Retinal pigment epithelial cell (primary cell): ENCODE results near the gene SPATA7.
A peak's percentile ranks its signal among the peaks of the same experiment; 100 is the strongest.

ENCODE experiments used
- DNase-seq: peaks from one replicate; pipeline ENCODE4 v3.0.0-alpha.2; 2010; ENCODE audit warnings: low read depth
- H3K4me3 ChIP-seq: 2 replicates; pipeline ENCODE4 v1.5.1; 2011; ENCODE audit warnings: mild to moderate bottlenecking, low read length, control low read depth, moderate library complexity
- CTCF ChIP-seq: conservative IDR thresholded peaks from 2 replicates; pipeline ENCODE4 v1.5.1; 2011; ENCODE audit warnings: low read depth, low read length, control low read depth, inconsistent platforms

Gene SPATA7

GRCh38 chr14:88470542-88471440 lies 85.3 kb downstream of the SPATA7 start:
- TF ChIP-seq CTCF: no peak
- no peak overlapping the region for H3K4me3 ChIP-seq
- no peak for DNase-seq

GRCh38 chr14:88473791-88474190 lies 88.3 kb downstream of the SPATA7 start:
- TF ChIP-seq CTCF: no peak
- no peak for DNase-seq

GRCh38 chr14:88476214-88476774 lies 90.8 kb downstream of the SPATA7 start:
- H3K4me3 ChIP-seq: no peak overlapping the region
- no peak for TF ChIP-seq CTCF
- DNase-seq: peak; percentile 56

More at GRCh38 chr14:88473791-88474190, 88.3 kb downstream of the SPATA7 start:
- no peak overlapping the region for H3K4me3 ChIP-seq

GRCh38 chr14:88476825-88477224 lies 91.4 kb downstream of the SPATA7 start:
- DNase-seq: no peak
- no peak overlapping the region for H3K4me3 ChIP-seq
- TF ChIP-seq CTCF: no peak

GRCh38 chr14:88477513-88478250 lies 92.2 kb downstream of the SPATA7 start:
- TF ChIP-seq CTCF: no peak
- DNase-seq: no peak
- no peak overlapping the region for H3K4me3 ChIP-seq

GRCh38 chr14:88478931-88479330 lies 93.5 kb downstream of the SPATA7 start:
- TF ChIP-seq CTCF: no peak
- DNase-seq: no peak
- H3K4me3 ChIP-seq: no peak overlapping the region
